Right atrium auricular region (tissue), 2 donors: ENCODE results near the gene TRANK1. TPM values are rescaled to one million over a fixed set of nuclear protein-coding genes. Genes with fewer than 3 reads are reported as not detected.

ENCODE experiments used
- DNase-seq: peaks from one replicate; pipeline ENCODE4 v3.0.0-alpha.2; 2019; ENCODE audit warnings: low spot score
- H3K27ac ChIP-seq, 2 donors: fragments of 200-600 bp; sonication (generic); 1 replicate in 1 of 2; 2 replicates in 1 of 2; pipeline ENCODE4 v1.5.1; 2016 to 2019
- H3K27me3 ChIP-seq, 2 donors: fragments of 200-600 bp; sonication (generic); one replicate each; pipeline versions ENCODE4 v1.5.1 to v1.6.0; 2017 to 2019
- H3K36me3 ChIP-seq: fragments of 200-600 bp; sonication (generic); one replicate; pipeline ENCODE4 v1.5.1; 2016
- H3K4me1 ChIP-seq, 2 donors: fragments of 200-600 bp; sonication (generic); one replicate each; pipeline versions ENCODE4 v1.5.1 to v1.6.0; 2017 to 2019
- H3K4me3 ChIP-seq, 2 donors: fragments of 200-600 bp; sonication (generic); 1 replicate in 1 of 2; 2 replicates in 1 of 2; pipeline ENCODE4 v1.5.1; 2017 to 2019; ENCODE audit warnings: mild to moderate bottlenecking in 1 of 2, moderate library complexity in 1 of 2
- H3K9me3 ChIP-seq, 2 donors: fragments of 200-600 bp; sonication (generic); one replicate each; pipeline ENCODE4 v1.5.1; 2019
- total RNA-seq, 2 donors: library from RNA; depleted of rRNA; stranded (reverse); fragments of >200 nt; gene quantifications; one replicate each; pipeline ENCODE4 v1.1.0, GENCODE V29; 2016
- TF ChIP-seq, protein P1 (sequence below), 2 donors: fragments of 200-600 bp; sonication (generic); IDR thresholded peaks; one replicate each; pipeline ENCODE4 v1.5.1; 2019; ENCODE audit warnings: antibody characterized with exemption in 2 of 2

TRANK1 gene
- total RNA-seq, 2 donors from 2014 or later, result 5.7 to 10.3 TPM

DNA sequence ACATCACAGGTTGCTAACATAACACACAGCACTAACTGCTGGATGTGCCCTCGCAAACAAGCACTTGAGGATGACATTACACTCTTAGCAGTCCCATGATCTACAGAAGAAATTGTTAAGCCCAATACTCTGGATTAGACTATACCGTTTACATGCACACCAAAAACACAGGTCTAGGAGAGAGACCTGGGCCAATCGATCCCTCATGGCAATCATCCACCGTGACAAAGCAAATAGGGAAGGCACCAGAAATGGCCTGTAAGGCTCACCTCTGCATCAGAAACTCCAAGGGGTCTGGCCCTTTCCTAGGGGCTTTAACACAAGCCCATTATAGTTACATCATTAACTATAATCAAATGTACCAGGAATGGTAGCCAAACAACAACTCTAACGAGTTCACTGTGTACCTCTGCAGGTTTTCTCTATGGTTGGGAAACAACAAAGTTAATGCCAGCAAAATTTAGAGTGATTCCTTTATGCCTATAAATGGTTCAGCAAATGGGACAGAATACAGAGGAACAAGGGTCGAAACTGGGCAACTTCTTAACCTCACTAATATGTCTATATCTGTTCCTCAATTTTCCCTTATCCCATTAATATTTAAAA lies 18.5 kb downstream of the TRANK1 start:
- TF ChIP-seq, protein P1, sequence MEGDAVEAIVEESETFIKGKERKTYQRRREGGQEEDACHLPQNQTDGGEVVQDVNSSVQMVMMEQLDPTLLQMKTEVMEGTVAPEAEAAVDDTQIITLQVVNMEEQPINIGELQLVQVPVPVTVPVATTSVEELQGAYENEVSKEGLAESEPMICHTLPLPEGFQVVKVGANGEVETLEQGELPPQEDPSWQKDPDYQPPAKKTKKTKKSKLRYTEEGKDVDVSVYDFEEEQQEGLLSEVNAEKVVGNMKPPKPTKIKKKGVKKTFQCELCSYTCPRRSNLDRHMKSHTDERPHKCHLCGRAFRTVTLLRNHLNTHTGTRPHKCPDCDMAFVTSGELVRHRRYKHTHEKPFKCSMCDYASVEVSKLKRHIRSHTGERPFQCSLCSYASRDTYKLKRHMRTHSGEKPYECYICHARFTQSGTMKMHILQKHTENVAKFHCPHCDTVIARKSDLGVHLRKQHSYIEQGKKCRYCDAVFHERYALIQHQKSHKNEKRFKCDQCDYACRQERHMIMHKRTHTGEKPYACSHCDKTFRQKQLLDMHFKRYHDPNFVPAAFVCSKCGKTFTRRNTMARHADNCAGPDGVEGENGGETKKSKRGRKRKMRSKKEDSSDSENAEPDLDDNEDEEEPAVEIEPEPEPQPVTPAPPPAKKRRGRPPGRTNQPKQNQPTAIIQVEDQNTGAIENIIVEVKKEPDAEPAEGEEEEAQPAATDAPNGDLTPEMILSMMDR (IDR thresholded peaks at IDR 0.05), result no peak
- Histone ChIP-seq H3K4me3 (no peak overlapping the region), H3K27me3 (no peaks in the 10 kb centered on the region), H3K27ac (peak overlapping the region in 1 of 2 donors; percentile 57), H3K36me3 (no peaks in the 10 kb centered on the region), H3K9me3 (no peaks in the 10 kb centered on the region), H3K4me1 (peaks cover 0 to 36% of the 10 kb centered on the region in 2 donors)
- peak; percentile 4 for DNase-seq

DNA sequence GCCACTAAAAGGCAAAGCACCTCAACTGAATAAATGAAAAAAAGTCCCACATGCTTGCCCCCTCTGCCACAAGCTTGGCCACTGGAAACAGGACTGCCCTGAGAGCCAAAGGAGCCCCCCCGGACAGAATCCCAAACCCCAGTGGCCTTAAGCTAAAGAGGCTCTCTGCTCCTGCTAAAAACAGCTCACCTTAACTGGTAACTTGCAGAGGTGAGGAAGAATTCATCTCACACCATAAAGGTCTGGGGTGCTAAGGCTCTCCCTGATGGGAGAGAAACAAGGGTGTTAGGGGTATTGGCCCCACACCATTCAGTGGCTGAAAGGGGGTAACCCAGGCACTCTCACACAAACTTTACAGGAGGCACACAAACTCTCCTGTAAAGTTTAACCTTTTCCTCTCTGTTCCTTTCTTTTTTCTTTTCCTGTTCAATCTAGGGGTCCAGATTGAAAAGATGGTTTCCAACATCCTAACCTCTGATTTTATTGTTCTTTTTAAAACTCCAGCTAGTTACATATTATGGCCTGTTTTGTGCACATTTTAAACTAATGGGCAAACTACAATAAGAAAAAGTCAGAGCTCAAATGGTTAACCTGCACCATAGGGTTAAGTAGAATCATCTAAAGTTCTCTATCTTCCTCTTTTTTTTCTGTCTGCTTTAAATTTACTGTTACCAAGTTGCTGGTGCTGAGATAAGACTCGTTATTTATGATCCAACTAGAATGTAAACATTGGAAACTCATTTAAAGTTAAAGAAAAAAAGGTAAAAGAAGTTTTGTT lies 19.9 kb downstream of the TRANK1 start:
- Histone ChIP-seq H3K4me3 (no peak overlapping the region), H3K27ac (no peak overlapping the region), H3K36me3 (no peaks in the 10 kb centered on the region), H3K27me3 (no peaks in the 10 kb centered on the region), H3K9me3 (no peaks in the 10 kb centered on the region), H3K4me1 (peaks cover 0 to 36% of the 10 kb centered on the region in 2 donors)
- DNase-seq, result peak; percentile 46
- TF ChIP-seq, protein P1 (IDR thresholded peaks at IDR 0.05), result no peak

DNA sequence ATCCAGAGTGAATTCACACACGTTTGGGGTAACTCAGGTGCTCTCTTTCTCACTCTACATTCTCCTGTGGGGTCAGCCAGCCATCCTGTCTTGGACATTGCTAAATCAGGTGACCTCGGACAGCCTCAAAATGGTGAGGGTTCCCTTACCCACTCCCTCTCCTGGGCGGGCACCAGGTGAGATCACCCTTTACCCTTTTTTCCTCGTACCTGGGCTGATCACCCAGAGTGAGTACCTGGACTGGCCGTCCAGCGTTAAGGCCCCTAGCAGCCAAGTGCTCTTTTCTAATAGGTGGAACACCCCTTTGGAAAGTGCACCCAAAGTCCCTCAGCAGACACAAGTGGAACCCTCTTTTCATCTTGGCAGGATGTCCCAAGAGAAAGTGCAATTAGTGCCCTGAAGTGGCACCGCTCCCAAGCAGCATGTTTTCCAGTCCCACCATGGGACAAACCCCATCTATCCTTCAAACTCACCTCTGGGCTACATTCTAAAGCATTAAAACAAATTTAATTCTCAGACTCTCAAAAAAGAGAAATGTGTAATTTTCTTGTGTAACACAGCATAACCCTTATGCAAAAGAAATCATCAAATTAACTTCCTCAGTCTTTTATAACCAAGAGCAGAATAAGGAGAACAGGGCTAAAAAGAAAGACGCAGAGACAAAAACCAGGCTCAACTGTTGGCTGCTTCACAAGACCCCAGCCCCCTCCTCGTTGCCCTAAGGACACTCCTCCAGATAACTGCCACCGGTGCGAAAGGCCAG lies 20.7 kb downstream of the TRANK1 start:
- no peaks in the 10 kb centered on the region for H3K36me3 ChIP-seq
- H3K27me3 ChIP-seq, result no peaks in the 10 kb centered on the region
- H3K4me3 ChIP-seq, result no peak overlapping the region
- H3K9me3 ChIP-seq, result no peaks in the 10 kb centered on the region
- TF ChIP-seq, protein P1 (IDR thresholded peaks at IDR 0.05), result no peak
- peaks cover 0 to 36% of the 10 kb centered on the region in 2 donors for H3K4me1 ChIP-seq
- no peak overlapping the region for H3K27ac ChIP-seq
- DNase-seq, result no peak

DNA sequence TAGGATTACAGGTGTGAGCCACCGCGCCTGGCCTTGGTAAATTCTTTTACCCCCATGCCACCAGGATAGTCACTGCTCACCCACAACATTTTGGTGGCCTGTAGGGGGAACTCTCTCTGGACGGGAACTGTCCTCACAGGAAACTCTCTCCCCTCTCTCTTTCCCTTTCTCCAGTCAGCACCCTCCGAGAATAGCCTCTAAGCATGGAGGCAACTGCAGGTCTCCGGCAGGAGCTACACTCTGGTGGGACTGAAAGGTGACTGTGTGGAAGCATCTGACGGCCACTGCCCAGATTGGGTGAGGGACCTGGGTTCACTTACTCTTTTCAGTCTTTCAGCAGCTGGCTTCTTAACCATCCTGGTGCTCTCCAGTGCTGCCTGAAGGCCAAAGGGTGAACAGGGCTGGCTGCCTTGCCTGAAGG lies 21.3 kb downstream of the TRANK1 start:
- Histone ChIP-seq H3K4me3 (no peak overlapping the region), H3K36me3 (no peaks in the 10 kb centered on the region), H3K9me3 (no peaks in the 10 kb centered on the region), H3K27me3 (no peaks in the 10 kb centered on the region), H3K4me1 (peaks cover 0 to 36% of the 10 kb centered on the region in 2 donors), H3K27ac (no peak overlapping the region)
- TF ChIP-seq, protein P1 (IDR thresholded peaks at IDR 0.05), result peak in 1 of 2 donors; percentile 55
- peak; percentile 55 for DNase-seq

DNA sequence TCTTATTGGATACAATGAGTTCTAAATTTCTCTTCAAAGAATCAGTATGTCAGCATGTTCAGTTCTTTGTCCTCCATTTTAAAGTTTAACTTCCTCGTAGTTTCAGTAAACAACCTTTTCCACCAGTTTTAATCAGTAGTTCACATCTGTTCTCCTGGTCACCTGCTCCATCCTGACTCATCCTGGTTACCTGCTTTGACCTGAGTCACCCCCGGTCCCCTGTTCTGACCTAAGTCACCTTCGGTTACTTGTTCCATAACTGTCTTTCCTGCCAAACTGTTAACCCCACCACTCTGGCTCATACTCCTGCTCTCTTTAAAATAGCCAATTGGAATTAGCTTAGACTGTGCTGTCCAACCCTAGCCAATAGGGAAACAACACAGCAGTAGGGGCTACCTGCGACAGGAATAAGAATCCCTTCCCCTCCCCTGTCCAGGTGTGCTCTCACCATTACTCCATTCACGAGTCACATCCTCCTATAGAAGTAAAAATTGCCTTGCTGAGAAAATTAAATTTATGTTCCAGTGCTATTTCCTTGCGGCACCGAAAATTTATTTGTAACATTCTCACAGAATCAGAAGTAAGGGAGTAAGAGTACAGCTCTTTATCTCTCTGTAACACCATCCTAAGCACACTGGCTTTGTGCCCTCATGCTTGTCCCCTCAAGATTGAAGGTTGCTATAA lies 23.8 kb downstream of the TRANK1 start:
- no peaks in the 10 kb centered on the region for H3K27me3 ChIP-seq
- H3K27ac ChIP-seq, result no peak overlapping the region
- no peaks in the 10 kb centered on the region for H3K9me3 ChIP-seq
- DNase-seq, result no peak
- TF ChIP-seq, protein P1 (IDR thresholded peaks at IDR 0.05), result no peak
- no peaks in the 10 kb centered on the region for H3K36me3 ChIP-seq
- peaks cover 0 to 29% of the 10 kb centered on the region in 2 donors for H3K4me1 ChIP-seq
- no peak overlapping the region for H3K4me3 ChIP-seq
